SIG-M5 treated with dmso at 0.1 percent for 504 hours (cell line): ENCODE measurements around the gene FOXD3.
A peak's percentile ranks its signal among the peaks of the same experiment; 100 is the strongest.

Experiments
- DNase-seq: peaks from one replicate; lab custom pipeline; 2025; ENCODE audit not compliant: unreplicated experiment; lab: John Stamatoyannopoulos, UW

The FOXD3 gene

GRCh38 chr1:63322114-63322943 lies at the start of gene FOXD3:
TSS of gene FOXD3 (plus strand) at chr1:63322567. CDS start at chr1:63323059, 492 bp downstream.
- peak; percentile 22 for DNase-seq

- DNase-seq, result no peak
Measured at GRCh38 chr1:63272811-63273210, 49.6 kb upstream of the FOXD3 start.

DNA sequence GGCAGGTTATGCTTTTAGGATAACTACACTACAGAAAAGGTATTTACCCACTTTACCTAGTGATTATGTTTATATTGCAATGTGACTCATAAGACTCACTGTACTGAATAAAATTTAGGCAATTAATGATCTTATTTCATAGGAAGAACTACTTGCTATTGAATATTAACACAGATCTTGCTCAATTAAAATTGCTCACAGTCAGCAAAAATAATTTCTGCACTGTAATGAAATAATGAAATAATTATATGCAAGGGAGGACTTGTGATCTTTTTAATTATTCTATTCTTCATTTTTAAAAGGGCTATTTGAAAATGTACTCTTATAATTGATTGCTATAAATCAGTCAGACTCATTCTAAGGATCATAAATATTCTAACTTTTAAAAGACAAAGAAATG lies 48.0 kb upstream of the FOXD3 start:
- no peak for DNase-seq

DNA sequence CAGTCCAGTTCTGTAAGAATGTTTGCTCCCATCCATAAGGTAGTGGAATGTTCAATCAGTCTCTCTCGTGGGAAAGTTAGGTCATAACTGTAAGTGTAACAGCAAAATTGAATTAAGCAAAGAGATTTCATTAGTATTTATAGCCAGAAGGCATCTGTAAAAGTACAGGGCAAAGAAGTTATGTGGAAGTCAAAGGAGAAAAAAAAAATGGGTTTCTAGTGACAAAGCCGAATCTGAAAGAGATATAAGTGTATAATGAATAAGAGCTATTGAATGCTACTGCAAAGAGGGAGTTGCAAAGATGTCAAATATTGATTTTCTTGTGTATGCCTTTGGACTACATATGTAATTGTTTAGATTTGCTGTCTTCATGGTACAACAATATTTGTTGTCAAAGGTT lies 47.4 kb upstream of the FOXD3 start:
- DNase-seq, result no peak

DNA sequence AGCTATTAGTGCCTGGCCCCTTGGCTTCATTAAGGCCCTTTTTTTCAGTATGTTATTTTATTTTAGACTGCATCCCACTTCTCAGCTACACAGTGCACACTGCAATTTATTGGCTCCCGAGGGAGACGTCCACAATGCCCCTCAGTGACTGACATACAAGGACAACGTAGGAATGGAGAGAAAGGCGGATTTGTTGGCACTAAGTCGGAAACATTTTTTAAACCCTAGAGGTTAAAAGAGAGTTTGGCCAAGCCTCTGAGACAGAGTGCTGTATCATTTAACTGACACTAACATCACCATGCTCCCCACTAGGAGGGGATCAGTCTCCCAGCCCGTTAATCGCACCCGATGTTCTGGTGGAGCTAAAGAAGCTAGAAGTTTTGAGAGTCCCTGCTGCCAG lies 45.7 kb upstream of the FOXD3 start:
- no peak for DNase-seq

GRCh38 chr1:63277195-63278192 lies 44.9 kb upstream of the FOXD3 start:
- no peak for DNase-seq

DNA sequence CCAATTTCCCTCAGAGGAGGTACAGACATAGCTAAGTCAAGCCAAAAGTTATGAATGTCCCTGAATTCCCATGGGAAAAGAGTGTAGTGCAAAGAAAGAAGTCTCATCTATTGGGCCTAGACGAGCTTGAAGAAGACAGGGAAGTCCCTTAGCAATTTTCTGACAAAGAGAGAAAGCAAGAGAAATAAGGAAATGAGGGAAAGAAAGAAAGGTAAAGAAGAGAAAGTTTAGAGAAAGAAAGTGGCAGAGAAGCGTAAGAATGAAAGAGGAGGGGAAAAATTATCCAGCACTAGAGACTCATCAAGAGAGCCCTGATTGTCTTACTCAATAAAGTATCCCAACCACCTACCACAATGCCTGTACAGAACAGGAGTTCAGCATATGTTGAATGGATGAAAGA lies 40.6 kb upstream of the FOXD3 start:
- DNase-seq, result no peak

DNA sequence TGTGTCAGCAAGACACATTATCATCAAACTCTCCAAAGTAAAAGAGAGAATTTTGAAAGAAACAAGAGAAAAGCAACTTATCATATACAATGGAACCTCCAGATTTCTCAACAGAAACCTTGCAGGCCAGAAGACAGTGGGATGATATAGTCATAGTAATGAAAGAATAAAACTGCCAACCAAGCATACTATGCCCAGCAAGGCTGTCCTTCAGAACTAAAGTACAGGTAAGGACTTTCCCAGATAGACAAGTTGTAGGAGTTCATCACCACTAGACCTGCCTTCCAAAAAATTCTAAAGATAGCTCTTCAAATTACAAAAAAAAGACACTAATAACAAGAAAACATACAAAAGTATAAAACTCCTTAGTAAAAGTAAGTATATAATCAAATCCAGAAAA lies 33.2 kb upstream of the FOXD3 start:
- DNase-seq, result no peak

DNA sequence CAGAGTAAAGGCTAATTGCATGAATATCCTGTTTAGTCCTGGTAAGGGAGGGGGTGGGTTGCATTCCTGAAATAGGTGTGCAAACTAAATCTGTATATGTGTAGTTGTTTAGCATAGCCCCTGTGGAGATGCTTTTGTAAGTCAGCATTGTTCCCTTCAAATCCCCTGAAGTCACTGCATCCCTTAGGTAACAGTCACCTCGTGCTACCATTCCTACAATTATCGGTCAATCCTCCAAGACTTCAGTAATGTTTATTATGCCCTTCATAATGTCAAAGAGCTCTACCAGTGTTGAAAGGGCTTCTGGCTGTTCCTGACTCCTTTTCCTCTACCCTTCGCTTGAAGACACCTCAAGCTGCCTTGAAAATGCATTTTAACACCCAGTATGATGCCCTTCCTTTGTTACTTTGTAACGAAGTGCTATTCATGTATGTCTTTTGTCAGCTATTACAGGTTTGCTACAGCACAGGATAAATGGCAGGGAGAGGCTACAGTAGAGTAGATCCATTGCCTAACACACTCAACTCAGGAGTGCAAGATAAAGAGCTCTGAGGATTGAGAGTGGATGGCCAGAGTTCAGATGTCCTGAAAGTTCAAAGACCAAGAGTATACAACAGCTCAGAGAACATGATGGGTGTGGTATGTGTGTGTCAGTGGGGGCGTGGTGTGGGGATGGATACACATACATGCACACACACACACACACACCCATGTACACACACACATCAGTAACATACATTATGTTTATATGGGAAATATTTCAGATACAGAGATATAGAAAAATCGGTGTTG lies 27.4 kb upstream of the FOXD3 start:
- no peak for DNase-seq

- no peak for DNase-seq
Measured at GRCh38 chr1:63304410-63304809, 18.0 kb upstream of the FOXD3 start.

DNA sequence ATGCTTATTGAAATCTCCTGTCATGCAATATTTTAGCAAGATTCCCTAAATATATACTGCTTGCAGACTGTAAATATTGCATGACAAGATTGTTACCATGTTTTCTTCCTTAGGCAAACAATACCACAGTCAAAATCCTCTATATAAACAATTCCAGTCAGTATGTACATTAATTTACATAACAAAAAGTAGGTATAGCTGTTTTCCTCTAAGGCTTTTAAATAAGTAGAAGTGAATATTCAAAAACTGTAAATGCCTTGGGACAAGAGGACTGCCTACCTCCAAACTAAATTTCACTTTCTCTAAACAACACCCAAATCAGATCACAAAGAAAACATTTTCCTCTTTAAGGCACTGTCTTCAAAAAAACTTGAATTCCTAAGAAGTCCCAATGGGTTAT lies 17.3 kb upstream of the FOXD3 start:
- DNase-seq, result no peak

DNA sequence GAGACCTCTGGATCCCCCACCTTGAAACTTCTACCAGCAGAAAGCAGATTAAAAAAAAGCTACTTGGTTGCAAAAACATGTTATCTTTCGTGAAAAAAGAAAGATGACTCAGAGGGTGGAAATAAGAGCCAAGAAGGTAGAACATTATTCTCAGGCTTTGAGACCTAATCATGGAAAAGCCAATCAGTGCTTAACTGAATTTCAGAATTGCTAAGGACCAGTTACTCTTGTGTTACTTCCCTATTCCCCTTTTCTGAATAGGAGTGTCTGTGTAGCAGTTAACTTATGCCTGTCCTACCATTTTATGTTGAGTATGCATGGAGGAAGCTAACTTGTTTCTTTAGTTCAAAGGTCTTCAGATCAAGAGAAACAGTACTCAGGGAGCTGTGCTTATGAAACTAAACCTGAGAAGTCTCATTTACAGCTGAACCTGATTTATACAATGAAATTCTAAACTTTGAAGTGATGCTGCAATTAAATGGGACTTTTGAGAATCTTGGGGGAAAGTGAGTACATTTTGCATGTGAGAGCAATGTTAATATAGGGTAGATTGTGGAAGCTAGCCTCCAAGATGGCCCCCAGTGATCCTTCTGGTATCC lies 15.1 kb upstream of the FOXD3 start:
- DNase-seq, result no peak

GRCh38 chr1:63316598-63316983 lies 5.8 kb upstream of the FOXD3 start:
- DNase-seq, result no peak

GRCh38 chr1:63316984-63317816 lies 5.2 kb upstream of the FOXD3 start:
- DNase-seq, result peak; percentile 71

DNA sequence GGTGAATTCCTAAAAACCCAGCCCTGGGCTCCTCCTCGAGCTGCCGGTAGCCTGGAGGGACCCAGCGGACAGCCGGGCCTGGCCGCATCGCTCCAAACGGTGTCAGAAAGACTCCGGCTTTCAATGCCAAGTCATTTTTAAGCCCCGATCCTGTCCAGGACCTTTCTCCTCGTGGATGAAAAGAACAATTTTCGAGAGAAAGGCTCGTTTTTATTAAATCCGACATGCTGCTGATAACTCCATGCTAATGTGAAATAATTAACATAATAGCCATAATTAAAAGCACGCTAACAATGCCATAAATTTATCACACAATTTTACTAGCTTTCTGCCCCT lies 4.6 kb upstream of the FOXD3 start:
- DNase-seq, result no peak

DNA sequence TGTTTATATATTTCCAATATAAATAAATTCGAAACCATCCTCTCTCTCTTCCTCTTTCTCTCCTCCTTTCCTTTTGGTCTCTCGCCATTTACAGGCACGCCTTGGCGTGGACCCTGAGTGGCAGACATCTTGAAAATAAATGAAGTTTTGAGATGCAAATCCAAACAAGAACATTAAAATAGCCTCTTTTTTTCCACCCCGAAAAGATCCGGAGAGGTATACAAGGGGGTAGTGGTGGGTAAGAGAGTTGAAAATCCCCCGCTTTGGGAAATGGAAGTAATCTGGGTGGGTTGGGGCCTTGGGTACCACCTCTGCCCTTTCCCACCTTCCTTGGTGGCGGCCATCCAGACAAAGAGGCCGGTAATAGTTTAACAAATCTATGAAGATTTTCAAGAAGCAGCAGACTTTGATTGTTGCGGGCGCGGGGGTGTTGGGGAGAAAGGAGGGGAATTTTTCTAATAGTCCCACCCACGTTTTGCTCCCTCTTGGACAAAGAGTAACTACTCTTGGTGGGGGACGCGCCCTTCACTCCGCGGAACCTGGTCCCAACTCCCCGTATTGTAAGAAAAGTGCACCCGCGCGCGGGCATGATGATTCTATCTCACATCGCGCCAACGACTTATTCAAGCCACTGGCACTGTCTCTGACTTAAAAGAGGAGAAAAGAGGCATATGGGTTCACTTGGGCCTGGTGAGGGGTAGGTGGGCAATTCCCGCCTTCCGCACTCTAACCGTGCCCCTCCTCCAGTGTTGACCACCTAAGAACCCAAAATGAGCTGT lies 4.0 kb upstream of the FOXD3 start:
- no peak for DNase-seq

DNA sequence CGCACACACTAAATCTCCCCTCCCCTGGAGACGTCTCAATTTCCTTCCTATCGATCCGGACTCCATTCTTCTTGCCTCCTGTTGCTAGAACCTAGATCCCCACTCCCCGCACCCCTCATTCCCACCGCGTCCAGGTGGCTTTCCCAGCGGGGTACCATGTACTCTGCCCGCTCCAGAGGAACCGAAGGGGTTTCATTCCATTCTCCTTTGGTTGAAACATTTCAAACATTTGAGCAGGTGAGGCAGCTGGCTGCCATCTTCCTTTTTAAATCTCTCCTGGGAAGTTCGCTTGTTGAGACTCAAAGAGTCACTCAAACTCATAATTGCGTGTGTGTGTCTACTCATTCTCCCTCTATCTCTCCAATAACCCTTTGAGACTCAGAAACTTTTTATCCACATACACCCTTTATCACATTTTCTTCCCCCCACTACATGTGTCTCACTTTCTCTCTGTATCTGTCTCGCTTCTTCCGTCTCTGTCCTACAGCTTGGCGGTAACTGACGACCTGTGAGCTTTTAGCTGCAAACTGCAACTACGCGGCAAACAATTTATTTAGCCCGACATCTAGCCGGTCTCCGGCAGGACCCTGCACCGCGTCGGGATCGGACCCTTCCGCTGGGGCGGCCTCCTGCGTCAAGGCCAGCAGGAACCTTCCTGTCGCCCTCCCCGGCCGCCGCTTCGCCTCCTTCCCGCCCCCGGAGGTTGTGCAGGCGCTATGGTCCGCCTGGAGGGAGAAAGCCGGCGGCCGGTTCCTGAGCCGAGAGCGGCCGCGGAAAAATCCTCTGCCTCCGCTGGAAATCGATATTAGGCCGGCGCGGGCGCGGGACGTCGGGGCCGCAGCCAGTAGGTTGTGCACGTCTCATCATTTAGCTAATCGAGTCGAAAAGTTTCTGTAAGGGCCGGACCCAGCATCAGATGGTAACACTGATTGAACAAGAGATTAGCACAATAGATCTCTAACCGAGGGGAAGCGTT lies 3.0 kb upstream of the FOXD3 start:
- no peak for DNase-seq
